VCaP (cell line): ENCODE data around the gene PPP1R2.

Source experiments
- H3K27ac ChIP-seq: fragments of 450-650 bp; 2 replicates; pipeline ENCODE4 v1.5.1; 2017
- CTCF ChIP-seq: fragments of 450-650 bp; conservative IDR thresholded peaks from 2 replicates; pipeline ENCODE4 v1.5.1; 2017; ENCODE audit warnings: mild to moderate bottlenecking, moderate library complexity

PPP1R2 gene

GRCh38 chr3:195573611-195574496, 30.7 kb upstream of the PPP1R2 start:
- TF ChIP-seq CTCF, result no peak
- H3K27ac ChIP-seq, result no peak overlapping the region

- TF ChIP-seq CTCF, result no peak
- no peak overlapping the region for H3K27ac ChIP-seq
Observed at GRCh38 chr3:195571361-195571760, 28.2 kb upstream of the PPP1R2 start.

DNA sequence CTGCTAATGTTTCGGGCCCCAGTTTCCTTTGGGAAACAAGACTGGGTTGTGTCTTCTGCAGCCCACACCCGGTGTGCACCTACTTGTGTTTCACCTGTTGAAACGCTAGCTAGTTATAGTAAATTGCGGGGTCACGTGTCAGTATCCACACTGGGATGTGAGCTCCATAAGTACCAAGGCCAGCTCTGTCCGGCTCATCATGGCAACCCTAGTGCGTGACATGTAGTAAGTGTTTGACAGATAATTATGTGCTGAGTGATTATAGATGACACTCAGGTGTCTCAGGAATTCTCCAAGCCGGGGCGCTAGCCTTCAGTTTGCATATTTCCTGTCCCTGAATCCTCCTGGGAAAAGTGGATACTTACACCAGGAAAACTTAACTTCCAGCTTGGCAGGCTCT, 27.8 kb upstream of the PPP1R2 start:
- TF ChIP-seq CTCF, result no peak
- H3K27ac ChIP-seq, result no peak overlapping the region

DNA sequence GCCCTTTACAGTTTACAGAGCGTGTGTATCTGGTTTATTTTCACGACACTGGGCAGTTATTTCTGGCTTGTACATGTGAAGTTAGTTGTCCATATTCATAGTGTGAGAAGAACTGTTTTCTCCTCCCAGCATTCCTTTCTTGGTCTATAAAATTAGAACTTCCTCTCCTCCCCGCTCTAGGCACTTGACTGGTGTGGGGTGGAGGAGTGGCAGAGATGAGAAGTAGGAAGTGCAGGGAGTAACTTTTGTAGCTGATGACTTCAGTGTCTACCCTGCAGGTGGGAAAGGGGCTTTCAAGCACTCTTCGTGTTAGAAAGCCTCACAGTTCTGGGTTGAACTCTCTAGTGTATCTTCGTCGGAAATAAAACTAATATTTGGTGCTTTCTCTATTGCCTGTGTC, 27.2 kb upstream of the PPP1R2 start:
- no peak overlapping the region for H3K27ac ChIP-seq
- no peak for TF ChIP-seq CTCF

GRCh38 chr3:195568630-195569029, 25.5 kb upstream of the PPP1R2 start:
- no peak for TF ChIP-seq CTCF
- H3K27ac ChIP-seq, result no peak overlapping the region

DNA sequence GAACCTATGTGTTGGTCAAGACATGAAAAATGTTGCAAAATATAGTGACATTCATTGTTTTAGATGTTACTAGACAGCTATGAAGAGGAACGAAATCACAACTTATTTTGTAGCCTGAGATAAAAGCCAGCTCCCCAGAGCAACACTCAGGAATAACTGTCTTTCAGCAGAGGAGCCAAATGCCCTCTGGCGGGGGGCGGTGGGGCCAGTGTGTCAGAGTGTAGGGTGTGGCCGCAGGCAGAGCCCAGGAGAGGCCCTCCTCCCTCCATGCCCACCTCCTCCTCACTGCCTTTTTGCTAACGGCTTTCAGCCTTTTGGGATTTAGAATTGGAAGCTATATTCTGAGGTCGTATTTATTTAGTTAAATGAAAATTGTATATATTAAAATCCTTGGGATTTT, 23.7 kb upstream of the PPP1R2 start:
- TF ChIP-seq CTCF, result no peak
- H3K27ac ChIP-seq, result no peak overlapping the region

DNA sequence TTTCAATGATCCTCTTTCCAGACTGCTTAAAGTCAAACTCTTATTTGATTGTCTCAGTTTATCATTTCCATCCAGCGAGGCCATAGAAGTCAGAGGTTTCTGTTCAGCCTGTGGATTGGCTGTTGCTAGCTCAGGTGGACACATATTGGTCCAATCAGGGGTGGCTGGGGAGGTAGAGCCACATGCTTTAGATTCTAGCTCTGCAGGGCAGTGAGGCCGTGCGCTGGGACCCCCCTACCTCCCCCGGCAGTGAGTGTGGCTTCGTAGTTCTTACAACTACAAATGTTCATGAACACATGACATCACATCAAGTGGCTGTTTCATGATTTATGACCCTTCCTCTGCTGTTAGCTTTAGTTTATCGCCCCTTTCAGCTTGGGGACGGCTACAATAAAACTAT, 22.6 kb upstream of the PPP1R2 start:
- no peak for TF ChIP-seq CTCF

More for the DNA sequence above, 22.6 kb upstream of the PPP1R2 start:
- no peak overlapping the region for H3K27ac ChIP-seq
